HG02981 (cell line): ENCODE results near the gene XYLB.
"Not testable (repeated sequence)": the region's sequence is repeated elsewhere in the genome, so short reads cannot be mapped to it uniquely, and the experiment has no call there.

ENCODE experiments used
- ATAC-seq: cut with Tn5 transposase; IDR thresholded peaks from one replicate; pipeline ENCODE4 v1.9.1; 2021; ENCODE audit warnings: mild to moderate bottlenecking, moderate library complexity; ENCODE audit not compliant: unreplicated experiment

Gene XYLB

GRCh38 chr3:38346587-38347410, at the start of gene XYLB:
TSS of gene XYLB (plus strand) at chr3:38346785. CDS start at chr3:38346869, 84 bp downstream.
- peak; percentile 95 for ATAC-seq

GRCh38 chr3:38297053-38297452, 49.5 kb upstream of the XYLB start:
- ATAC-seq: not testable (repeated sequence)

- ATAC-seq: no peak
These were observed 49.0 kb upstream of the XYLB start for GRCh38 chr3:38297537-38297936.

GRCh38 chr3:38297947-38298711, 48.5 kb upstream of the XYLB start:
- no peak for ATAC-seq

- no peak for ATAC-seq
These were observed 39.6 kb upstream of the XYLB start for GRCh38 chr3:38306941-38307340.

GRCh38 chr3:38307599-38307998, 39.0 kb upstream of the XYLB start:
- no peak for ATAC-seq

GRCh38 chr3:38308456-38308855, 38.1 kb upstream of the XYLB start:
- ATAC-seq: no peak

GRCh38 chr3:38311476-38311875, 35.1 kb upstream of the XYLB start:
- no peak for ATAC-seq

GRCh38 chr3:38311941-38312340, 34.6 kb upstream of the XYLB start:
- ATAC-seq: no peak

- no peak for ATAC-seq
These were observed 34.2 kb upstream of the XYLB start for GRCh38 chr3:38312356-38312755.

- no peak for ATAC-seq
These were observed 33.3 kb upstream of the XYLB start for GRCh38 chr3:38313263-38313662.

GRCh38 chr3:38313695-38314094, 32.9 kb upstream of the XYLB start:
- no peak for ATAC-seq

GRCh38 chr3:38314112-38314763, 32.3 kb upstream of the XYLB start:
- ATAC-seq: no peak

- ATAC-seq: no peak
These were observed 31.7 kb upstream of the XYLB start for GRCh38 chr3:38314764-38315487.

GRCh38 chr3:38315488-38316230, 30.9 kb upstream of the XYLB start:
- ATAC-seq: no peak

GRCh38 chr3:38316356-38317191, 30.0 kb upstream of the XYLB start:
- no peak for ATAC-seq

- ATAC-seq: no peak
These were observed 29.3 kb upstream of the XYLB start for GRCh38 chr3:38317192-38317759.

GRCh38 chr3:38318766-38319671, 27.6 kb upstream of the XYLB start:
- ATAC-seq: no peak
